SJCRH30 (cell line): ENCODE measurements around the gene MARCO. TPM values are rescaled to one million over a fixed set of nuclear protein-coding genes. Genes with fewer than 3 reads are reported as not detected.

ENCODE experiments used
- total RNA-seq: library from RNA; depleted of rRNA; stranded (reverse); fragments of >200 nt; shearing (Covaris generic); gene quantifications from 2 replicates; pipeline ENCODE4 v1.2.3, GENCODE V29; 2014; rRNA removed

The MARCO gene
- total RNA-seq, 1 experiment from 2014 or later = not detected

Other genes starting within 250 kb of the MARCO start
- not detected in 2 replicates for gene EN1, start 94.5 kb upstream of the MARCO start, total RNA-seq
- not detected in 2 replicates for gene C1QL2, start 216.6 kb downstream of the MARCO start, total RNA-seq